SHP77 treated with DMSO at 0.1 percent for 48 hours (cell line): ENCODE measurements around the gene LAPTM5.

Experiments used
- DNase-seq: peaks from one replicate; lab custom pipeline; 2025; lab: John Stamatoyannopoulos, UW

The LAPTM5 gene

GRCh38 chr1:30728832-30729638, 28.5 kb downstream of the LAPTM5 start:
- no peak for DNase-seq

DNA sequence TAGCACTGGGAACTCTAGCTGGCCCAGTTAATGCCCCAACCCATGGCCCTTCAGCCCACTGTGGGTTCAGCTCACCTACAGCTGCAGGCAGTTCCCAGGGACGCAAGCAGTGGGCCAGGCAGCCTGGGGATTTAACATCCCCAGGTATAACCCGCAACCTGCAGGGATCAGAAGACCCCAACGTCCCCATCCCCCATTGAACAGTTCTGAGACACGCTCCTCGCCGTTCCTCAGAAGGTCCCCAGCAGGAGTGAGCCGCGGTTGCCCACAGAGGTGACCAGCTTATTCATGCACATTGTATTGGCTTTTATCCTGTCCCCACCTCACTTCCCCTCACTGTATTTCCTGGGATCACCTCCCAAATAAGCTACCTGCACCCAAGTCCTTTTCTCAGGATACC, 29.2 kb downstream of the LAPTM5 start:
- DNase-seq: no peak

DNA sequence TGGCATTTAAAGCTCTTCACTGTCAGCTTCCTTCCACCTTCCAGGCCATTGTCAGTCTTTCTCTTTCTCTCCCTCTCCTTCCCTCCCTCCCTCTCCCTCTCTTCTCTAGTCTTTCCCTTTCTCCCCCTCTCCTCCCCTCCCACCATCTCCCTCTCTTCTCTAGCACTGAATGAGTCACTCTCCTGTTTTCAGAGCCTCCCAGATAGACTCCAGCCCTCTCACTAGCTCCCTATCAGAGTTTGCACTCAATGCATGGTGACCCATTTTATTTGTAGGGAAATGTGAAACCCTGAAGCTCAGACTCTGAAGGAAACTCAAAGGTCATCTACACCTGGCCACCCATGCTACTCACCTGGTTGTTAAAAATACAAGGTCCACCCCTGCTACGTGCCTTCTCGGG, 29.8 kb downstream of the LAPTM5 start:
- no peak for DNase-seq

DNA sequence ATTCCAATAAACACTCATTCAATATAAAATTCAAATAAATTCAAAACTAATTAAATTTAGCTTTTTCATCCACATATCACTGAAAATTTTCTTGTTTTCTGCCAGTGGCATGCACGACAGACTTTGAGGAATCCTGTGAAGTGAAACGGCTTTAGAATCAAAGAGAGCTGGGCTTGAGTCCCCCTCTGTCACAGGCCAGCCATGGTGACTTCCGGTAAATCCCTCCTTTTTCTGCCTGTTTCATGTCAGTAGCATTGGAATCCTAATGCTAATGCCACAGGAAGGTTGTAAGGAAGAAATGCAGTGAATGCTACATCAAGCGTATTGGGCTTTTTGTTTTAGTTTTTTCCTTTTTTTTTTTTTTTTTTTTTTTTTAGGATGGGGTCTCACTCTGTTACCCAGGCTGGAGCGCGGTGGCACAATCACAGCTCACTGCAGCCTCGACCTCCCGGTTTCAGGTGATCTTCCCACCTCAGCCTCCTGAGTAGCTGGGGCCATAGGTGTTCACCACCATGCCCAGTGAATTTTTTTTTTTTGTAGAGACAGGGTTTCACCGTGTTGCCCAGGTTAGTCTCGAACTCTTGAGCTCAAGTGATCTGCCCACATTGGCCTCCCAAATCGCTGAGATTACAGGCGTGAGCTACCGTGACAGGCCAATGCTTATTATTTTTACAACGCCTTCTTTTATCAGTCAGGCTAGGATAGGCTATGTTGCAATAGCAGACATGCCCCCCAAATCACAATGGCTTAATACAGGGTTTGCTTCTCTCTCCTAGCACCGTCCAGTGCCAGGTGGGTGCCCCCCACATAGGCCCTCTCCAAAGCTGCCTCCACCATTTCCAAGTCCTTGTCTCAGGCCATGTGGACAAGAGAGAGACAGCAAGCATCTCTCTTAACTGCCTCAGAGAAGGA, 30.5 kb downstream of the LAPTM5 start:
- DNase-seq: no peak

GRCh38 chr1:30726236-30726635, 31.3 kb downstream of the LAPTM5 start:
- DNase-seq: no peak

DNA sequence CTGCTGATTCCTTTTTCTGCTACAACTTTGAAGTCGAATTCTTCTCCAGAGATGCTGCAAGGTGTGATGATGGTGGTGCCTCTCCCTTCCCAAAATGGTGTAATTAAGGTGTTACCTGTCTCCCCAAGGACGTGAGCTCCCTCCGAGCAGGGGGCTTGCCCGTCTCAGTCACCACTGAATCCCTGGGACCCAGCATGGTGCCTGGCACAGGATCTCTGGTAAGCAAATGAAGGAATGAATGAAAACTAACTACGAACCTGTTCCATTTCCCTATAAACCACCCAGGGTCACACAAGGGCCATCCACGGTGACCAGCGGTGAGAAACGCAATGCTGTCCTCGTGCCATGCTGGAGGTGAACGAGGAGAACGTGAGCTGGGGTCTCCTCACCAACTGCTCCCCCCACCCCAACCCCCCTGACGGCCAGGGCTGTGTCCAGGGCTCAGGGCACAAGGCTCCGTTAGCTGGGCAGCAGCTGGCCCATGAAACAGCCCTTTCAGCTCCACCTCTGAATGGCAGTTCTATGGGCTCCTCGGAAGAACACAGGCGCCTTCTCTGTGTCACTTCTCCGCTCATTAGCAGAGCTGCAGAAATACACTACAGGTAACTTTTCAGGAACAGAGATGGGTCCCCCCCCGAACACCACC, 32.0 kb downstream of the LAPTM5 start:
- no peak for DNase-seq

- no peak for DNase-seq
Measured at GRCh38 chr1:30724655-30725421, 32.7 kb downstream of the LAPTM5 start.

DNA sequence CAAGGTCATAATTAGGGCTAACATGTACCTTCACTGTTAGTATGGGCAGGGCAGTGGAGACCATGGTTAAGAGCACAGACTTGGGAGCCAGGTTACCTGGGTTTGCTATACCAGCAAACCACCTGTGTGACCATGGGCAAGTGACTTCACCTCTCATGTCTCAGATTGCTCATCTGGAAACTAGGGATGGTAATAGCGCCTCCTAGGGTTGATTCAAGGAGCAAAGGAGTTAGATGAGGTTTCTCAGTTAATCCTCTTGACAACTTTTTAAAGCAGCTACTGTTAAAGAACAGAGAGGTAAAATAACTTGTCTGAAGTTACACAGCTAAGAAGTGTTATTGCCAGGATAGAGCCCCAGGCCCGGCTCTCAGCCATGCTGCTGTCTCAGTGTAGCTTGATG, 33.4 kb downstream of the LAPTM5 start:
- DNase-seq: no peak

- no peak for DNase-seq
Measured at GRCh38 chr1:30723331-30723755, 34.2 kb downstream of the LAPTM5 start, which contains the start of gene MATN1. Gene MATN1, minus strand, starts transcription at chr1:30723585. Its CDS starts 34 bp downstream, at chr1:30723551.

- no peak for DNase-seq
Measured at GRCh38 chr1:30721812-30722537, 35.6 kb downstream of the LAPTM5 start.

GRCh38 chr1:30721341-30721793, 36.2 kb downstream of the LAPTM5 start:
- no peak for DNase-seq

DNA sequence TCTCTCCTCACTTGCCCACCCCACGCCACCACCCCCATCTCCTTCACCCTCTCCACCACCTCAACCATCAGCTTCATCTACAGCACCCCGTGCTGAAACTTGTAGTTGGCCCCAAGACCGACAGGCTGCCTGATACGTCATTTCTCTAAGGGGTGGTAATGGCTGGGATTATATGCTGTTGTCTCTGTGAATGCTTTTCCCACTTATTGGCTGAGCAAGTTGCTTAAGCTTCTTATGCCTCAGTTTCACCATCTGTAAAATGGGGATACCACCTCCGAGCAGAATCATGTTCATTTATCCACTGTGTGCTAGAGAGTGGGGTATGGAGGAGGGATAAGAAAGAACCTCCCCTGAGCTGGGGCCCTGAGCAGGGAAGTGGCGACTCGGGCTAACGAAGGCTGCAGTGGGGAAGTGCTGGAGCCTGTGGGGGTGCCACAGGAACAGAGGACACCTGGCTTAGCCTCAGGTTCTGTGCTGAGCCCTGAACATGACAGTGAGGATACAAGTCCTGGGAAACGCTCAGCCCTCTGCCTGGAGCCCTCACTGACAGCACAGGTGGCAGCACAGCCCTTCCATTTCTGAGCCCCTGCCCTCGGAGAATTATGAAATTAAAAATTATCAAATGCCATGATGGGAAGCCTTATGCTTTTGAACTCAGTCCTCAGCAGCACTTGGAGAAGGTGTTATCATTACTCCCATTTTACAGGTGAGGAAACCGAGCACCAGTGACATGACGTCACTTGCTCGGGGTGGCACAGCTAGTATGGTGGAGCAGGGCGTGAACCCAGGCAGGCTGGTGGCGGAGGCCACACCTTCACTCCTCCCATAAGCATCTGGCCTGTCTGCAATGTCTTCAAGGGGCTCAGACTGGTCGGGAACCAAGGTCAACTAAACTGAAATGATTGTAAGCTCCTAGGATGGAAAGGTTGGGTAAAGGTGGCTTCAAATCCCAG, 37.0 kb downstream of the LAPTM5 start:
- DNase-seq: no peak

GRCh38 chr1:30719406-30720270, 37.9 kb downstream of the LAPTM5 start:
- DNase-seq: no peak

DNA sequence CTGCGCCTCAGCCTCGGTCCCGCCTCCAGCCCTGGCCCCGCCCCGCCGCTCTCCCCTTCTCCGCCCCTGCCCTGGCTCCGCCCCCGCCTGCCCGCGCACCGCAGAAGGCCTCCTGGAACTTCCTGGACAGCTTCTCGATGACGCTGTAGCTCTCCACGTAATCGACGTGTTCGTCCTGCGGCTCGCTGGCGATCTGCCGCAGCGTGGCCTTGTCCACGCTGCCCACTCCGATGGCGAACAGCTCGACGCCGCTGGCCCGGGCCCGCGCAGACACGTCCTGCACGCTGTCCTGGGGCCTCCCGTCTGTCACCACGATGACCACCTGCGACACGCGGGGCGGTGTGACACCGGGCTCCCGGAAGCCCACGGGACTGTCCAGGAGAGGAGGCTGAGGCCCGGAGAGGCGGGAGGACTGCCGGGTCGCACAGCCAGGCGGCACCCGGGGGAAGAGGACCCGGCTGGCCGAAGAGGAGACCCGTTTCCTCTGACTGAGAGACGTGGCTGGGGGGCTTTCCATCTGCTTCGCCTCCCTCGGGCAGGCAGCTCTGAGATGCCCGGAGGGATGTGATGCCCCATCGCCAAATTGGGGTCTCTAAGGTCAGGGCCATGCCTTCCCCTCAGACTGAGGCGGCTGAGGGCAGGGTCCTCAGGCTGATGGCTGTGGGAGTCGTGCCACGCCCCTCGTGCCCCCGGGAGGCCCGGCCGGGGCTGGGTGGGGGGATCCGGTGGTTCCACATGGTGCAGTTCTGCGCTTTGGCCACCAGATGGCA, 38.8 kb downstream of the LAPTM5 start:
- DNase-seq: peak; percentile 96

DNA sequence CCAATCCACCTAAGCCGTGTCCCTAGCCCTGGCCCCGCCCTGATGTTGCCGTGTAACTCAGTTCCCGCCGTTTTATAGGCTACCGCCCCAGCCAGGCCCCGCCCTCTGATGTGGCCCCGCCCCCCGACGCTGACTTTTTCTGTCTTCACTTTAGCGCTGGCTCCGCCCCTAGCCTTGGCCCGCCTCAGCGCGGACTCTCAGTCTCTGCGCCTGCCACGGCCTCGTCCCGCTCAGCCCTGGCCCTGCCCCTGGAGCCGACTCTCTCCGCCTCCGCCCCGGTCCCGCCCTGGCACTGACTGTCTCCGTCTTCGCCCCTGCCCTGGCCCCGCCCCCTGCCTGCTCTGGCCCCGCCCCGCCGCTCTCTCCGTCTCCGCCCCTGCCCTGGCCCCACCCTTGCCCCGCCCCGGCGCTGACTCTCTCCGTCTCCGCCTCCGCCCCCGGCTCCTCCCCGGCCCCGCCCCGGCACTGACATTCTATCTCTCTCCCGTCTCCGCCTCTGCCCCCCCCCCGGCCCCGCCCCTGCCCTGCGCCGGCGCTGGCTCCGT, 39.4 kb downstream of the LAPTM5 start:
- peak; percentile 97 for DNase-seq

GRCh38 chr1:30716646-30717045, 40.9 kb downstream of the LAPTM5 start:
- DNase-seq: no peak

DNA sequence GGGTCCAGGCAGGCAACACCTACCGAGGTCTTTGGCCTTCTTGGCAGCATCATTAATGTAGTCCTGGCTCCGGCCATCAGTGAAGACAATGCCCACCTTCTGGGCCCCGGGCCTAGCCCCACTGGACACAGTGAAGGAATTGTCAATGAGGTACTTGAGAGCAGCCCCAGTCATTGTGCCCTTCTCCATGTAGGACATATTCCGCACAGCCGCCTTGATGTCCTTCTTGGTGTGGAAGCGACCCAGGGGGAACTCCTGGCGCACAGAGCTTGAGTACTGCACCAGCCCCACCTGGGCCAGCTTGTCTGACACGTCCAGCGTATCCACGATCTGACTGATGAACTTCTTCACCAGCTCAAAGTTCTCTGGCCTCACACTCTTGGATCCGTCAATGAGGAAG, 41.7 kb downstream of the LAPTM5 start:
- DNase-seq: no peak

- no peak for DNase-seq
Measured at GRCh38 chr1:30715216-30715615, 42.4 kb downstream of the LAPTM5 start.
